DOHH2 (cell line): Measurements from ENCODE around the gene ZNF454.

Source experiments
- CTCF ChIP-seq: fragments of 200-600 bp; sonication (generic); IDR thresholded peaks from one replicate; pipeline ENCODE4 v1.5.1; 2014; ENCODE audit warnings: antibody characterized with exemption, mild to moderate bottlenecking, low read depth, low read length; ENCODE audit not compliant: poor library complexity, severe bottlenecking
- EZH2phosphoT487 ChIP-seq: fragments of 200-600 bp; sonication (generic); IDR thresholded peaks from 2 replicates; pipeline ENCODE4 v1.6.1; 2017; ENCODE audit warnings: borderline replicate concordance, mild to moderate bottlenecking, antibody characterized with exemption, low read length, moderate library complexity, mixed read lengths

- no peak for TF ChIP-seq CTCF
- TF ChIP-seq EZH2phosphoT487, result no peak
Observed at GRCh38 chr5:178931846-178932760, 8.9 kb upstream of the ZNF454 start.
